Left ventricle myocardium inferior (tissue), 1 donor: ENCODE data around the gene CDH6. TPM values are rescaled to one million over a fixed set of nuclear protein-coding genes. Genes with fewer than 3 reads are reported as not detected.

Experiments used
- DNase-seq: peaks from one replicate; pipeline ENCODE4 v3.0.0-alpha.2; 2020
- H3K27ac ChIP-seq: fragments of 200-600 bp; replicated peaks from 2 replicates; pipeline ENCODE4 v1.8.0; 2021
- H3K27me3 ChIP-seq: fragments of 200-600 bp; 2 replicates; pipeline ENCODE4 v1.8.0; 2021; ENCODE audit warnings: low read depth
- H3K36me3 ChIP-seq: fragments of 200-600 bp; 2 replicates; pipeline ENCODE4 v1.8.0; 2021
- H3K4me1 ChIP-seq: fragments of 200-600 bp; 2 replicates; pipeline ENCODE4 v1.8.0; 2021
- H3K4me3 ChIP-seq: fragments of 200-600 bp; 2 replicates; pipeline ENCODE4 v1.8.0; 2021; ENCODE audit warnings: mild to moderate bottlenecking, moderate library complexity
- H3K9me3 ChIP-seq: fragments of 200-600 bp; replicated peaks from 2 replicates; pipeline ENCODE4 v1.8.0; 2021
- intact Hi-C: fragments of 100-400 bp; cut with micrococcal nuclease; formaldehyde crosslinking; loops from one replicate; pipeline ENCODE4 v1.11.0; 2022
- total RNA-seq: library from RNA; stranded (reverse); fragmentation: NEBNext Ultra II Directional; extraction: Animal tissue kit (Norgen Biotek cat#: 25700); gene quantifications from one replicate; pipeline ENCODE4 v1.2.1, GENCODE V29; 2021
- TF ChIP-seq, protein P1 (sequence below): fragments of 200-600 bp; IDR thresholded peaks from 2 replicates; pipeline ENCODE4 v1.8.0; 2021; ENCODE audit warnings: antibody characterized with exemption, mild to moderate bottlenecking, borderline replicate concordance
- donor health status: DM: no; HTN: yes; CAD: no; lungs with severe emphysema.

Gene CDH6
- total RNA-seq, 1 donor from 2014 or later, result 2.8 TPM

DNA sequence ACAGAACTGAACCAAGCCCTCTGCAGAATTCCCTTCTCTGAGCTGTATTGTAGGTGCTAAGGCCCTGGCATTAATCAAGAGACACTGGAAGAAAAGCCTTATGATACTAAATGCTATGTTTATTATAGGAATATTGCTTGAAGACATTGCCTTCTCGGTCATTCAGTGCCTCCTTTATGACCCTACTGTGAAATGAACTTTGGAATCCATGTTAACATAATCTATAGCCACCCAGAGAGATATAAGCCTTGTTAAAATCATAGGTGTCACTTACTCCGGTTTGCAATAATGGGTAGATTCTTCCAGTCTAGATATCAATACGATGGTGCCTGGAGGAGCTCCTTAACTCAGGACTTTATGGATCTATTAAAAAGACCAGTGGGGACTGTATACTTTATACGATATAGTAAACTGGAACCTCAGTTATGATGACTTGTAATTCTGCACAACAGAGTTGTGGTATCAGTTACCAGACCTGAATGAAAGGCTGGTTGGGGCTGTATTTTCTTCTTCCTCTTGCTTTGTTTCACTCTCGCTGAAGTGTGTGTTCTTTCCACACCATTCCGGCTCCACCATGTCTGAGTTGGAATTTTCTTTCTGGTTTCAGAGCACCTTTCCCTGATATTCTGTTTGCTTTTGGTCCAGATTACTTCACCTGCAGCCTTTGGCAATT lies 183.9 kb downstream of the CDH6 start:
- no peaks in the 10 kb centered on the region for H3K9me3 ChIP-seq

DNA sequence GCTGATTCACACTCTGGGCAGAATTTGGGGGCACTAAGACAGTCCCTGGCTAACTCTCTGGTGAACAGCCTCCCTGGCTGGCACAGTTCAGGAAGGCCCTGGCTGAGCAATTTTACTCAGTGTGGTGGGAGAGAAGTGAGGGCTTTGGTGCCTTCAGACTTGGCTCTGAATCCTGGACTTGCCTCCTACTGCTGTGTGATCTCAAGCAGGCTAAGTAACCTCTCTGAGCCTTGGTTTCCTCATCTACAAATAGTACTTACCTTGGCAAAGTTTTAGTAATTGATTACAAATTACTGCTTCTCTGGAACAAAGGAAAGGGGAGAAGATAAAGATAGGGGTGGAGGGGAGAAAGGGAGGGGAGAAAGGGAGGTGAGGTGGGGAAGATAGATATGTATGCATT lies 184.7 kb downstream of the CDH6 start:
- Histone ChIP-seq H3K4me1 (no peaks in the 10 kb centered on the region), H3K4me3 (no peak overlapping the region), H3K27ac (no peak overlapping the region), H3K36me3 (no peaks in the 10 kb centered on the region), H3K27me3 (peaks cover 19% of the 10 kb centered on the region), H3K9me3 (no peaks in the 10 kb centered on the region)
- intact Hi-C loops, result no loop called here
- DNase-seq, result no peak
- TF ChIP-seq, protein P1, sequence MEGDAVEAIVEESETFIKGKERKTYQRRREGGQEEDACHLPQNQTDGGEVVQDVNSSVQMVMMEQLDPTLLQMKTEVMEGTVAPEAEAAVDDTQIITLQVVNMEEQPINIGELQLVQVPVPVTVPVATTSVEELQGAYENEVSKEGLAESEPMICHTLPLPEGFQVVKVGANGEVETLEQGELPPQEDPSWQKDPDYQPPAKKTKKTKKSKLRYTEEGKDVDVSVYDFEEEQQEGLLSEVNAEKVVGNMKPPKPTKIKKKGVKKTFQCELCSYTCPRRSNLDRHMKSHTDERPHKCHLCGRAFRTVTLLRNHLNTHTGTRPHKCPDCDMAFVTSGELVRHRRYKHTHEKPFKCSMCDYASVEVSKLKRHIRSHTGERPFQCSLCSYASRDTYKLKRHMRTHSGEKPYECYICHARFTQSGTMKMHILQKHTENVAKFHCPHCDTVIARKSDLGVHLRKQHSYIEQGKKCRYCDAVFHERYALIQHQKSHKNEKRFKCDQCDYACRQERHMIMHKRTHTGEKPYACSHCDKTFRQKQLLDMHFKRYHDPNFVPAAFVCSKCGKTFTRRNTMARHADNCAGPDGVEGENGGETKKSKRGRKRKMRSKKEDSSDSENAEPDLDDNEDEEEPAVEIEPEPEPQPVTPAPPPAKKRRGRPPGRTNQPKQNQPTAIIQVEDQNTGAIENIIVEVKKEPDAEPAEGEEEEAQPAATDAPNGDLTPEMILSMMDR, result no peak

More for the DNA sequence above, 183.9 kb downstream of the CDH6 start:
- TF ChIP-seq, protein P1, result no peak
- H3K36me3 ChIP-seq, result no peaks in the 10 kb centered on the region
- H3K4me3 ChIP-seq, result no peak overlapping the region
- DNase-seq, result no peak
- peaks cover 18% of the 10 kb centered on the region for H3K27me3 ChIP-seq
- no peak overlapping the region for H3K27ac ChIP-seq
- intact Hi-C loops, result no loop called here
- H3K4me1 ChIP-seq, result no peaks in the 10 kb centered on the region
